Fibroblast of skin of left biceps (primary cell): Measurements from ENCODE around the gene S100A5.
A peak's percentile ranks its signal among the peaks of the same experiment; 100 is the strongest.

Experiments
- DNase-seq, 2 experiments: peaks; one replicate each; pipeline ENCODE4 v3.0.0-alpha.2; 2013; ENCODE audit warnings: low read depth in 2 of 2

S100A5 gene

DNA sequence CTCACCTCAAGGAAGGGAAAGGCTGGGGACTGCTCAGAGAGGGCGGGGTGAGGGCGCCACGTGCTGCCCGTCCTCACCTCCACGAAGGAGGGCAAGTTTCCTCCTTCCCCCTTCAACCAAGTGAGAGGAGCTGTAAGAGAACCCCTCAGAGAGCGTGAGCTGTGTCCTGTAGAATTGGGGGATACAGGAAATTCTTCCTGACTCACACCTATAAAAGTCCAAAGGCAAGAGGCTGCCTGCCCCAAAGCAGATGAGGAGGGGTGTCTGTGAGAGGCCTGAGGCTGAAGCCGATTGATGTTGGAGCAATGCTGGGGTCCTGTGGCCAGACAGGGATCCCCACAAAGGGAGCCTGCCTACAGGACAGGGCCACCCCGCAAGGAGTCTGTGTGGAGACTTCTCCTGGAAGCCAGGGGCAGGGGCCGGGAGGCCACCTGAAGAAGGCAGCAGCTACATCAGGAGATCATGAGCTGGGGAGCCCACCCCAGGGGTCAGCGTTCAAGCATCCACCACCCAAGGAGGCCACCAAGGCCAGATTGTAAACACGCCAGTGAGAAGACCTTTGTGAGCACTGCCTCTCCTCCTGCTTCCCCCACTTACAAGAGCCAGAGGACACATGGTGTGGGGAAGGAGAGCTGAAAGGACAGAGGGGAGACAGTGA lies 32.7 kb downstream of the S100A5 start:
- no peak for DNase-seq

DNA sequence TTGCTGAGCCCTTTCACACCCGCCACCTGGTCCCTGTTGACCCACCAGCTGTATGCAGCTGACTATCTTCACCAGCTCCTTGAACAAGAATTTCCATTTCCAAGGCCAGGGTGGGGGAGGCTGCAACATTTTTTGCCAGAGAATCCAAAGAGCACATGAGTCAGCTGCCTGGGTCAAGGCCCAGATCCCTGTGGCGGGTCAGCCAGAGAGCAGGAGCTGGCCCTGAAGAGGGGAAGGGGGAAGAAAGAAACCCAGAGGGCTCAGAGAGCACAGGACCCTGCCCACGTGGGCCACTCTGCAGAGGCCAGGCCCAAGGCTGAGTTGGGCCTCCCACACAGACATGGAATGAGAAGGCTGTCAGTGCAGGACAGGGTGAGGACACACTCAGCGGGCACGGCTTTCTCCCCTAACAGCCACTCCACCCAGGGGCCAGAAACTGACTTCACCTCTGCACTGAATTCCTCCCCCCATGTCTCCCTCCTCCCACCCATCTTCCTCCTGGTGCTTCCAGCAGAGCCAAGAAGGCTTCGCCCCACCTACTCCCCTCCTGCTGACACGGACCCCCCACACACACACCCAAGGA lies 33.8 kb downstream of the S100A5 start:
- DNase-seq, result peak; percentile 53 to 56

DNA sequence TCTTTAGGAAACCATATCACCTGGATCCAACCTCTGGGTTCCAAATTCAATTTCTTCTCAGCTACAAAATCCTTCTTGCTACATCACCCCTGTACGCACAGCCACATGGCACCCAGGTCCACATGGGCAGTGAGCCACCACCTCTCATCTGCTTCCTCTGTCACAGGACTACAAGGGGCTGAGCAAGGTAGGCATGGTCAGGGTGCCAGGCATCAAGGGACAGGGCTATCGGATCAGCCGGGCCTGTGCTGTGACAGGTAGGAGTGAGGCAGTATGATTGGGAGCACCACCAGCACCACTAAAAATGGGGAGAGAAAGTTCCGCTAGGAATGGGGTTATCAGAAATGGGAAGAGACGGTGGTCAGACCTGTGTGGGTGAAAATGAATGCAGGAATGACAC lies 34.3 kb downstream of the S100A5 start:
- DNase-seq, result no peak

DNA sequence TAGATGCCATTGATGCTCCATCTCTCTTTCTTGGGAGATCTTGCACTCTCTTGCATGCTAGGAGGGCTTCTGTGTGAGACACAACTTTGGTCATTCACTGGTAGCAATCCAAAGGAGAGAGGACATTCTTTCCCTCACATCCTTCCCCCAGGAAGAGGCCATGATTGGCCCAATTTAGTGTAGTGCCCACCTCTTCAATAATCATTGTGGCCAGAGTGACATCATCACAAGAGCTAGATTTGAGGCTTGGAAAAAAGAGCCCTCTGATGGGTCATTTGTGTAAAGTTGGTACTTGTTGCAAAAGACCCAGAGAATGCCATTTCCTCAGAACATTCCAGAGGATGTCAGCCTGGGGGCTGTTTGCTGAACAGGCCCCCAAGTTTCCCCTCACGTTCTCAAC lies 35.2 kb downstream of the S100A5 start:
- no peak for DNase-seq

DNA sequence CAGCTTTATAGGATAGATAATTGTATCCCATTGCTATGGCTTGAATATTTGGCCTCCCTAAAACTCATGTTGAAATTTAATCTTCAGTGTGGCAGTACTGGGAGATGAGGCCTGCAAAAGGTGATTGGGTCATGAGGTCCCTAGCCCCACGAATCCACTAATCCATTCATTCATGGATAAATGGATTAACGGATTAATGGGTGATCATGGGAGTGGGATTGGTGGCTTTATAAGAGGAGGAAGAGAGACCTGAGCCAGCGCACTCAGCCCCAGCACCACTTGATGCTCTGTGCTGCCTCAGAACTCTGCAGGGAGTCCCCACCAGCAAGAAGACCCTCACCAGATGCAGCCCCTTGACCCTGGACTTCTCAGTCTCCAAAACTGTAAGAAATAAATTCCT lies 37.0 kb downstream of the S100A5 start:
- no peak for DNase-seq

DNA sequence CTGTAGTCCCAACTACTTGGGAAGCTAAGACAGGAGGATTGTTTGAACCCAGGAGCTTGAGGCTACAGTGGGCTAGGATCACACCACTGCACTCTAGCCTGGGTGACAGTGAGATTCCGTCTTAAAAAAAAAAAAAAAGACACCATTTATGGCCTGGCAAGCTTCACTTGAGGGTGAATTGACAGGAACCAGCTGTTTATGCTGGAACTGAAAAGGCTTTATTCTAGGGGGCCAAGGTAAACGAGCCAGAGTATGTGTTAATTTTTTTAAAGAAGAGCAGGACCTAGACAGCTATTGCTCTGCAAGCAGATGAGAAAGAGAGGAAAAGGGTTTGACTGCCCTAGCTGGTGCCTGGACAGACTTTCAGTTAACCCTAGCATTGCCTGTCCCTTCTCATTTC lies 42.0 kb downstream of the S100A5 start:
- no peak for DNase-seq

DNA sequence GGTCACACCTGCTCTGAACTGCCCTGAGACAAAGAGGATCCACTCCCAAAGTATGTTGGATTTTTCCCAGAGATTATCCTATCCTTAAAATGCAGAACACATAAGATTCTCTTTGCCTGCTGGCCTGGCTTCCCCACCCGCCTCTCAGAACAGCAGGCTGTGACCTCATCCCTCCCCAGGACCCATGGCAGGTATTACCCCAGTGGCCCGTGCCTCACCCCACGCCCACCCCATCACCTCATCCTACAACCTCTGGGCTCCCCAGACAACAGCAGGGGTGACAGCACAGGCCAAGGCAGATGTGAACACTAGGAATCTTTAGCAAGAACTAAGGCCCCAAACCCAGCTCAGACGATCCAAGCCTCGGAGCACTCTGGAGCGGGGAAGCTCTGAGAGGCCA lies 45.2 kb downstream of the S100A5 start:
- DNase-seq, result no peak

DNA sequence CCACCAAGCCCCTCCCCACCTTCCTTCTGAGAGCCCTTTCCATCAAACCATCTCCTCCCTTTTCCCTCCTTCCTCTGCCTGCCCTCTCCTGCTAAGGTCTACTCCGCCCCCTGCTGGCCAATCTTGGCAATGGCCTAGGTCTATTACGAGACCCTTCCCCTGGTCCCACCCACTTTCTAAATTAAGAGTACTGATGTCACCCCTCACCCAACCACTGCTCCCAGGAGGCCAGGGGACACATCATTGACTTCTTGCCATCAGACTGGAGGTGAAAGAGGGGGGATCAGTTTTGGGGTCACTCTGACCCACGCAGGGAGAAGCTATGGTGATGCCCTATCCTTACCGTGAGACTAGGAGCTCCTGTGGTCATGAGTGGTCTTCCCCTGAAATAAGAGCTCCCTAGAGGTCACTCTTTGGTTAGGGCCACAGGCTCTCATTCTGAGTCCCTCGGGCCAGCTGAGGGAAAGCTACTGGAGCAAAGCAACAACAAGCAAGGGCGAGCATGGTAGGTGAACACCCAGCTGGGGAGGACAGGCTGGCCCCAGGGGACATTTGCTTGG lies 45.7 kb downstream of the S100A5 start:
- DNase-seq, result no peak

DNA sequence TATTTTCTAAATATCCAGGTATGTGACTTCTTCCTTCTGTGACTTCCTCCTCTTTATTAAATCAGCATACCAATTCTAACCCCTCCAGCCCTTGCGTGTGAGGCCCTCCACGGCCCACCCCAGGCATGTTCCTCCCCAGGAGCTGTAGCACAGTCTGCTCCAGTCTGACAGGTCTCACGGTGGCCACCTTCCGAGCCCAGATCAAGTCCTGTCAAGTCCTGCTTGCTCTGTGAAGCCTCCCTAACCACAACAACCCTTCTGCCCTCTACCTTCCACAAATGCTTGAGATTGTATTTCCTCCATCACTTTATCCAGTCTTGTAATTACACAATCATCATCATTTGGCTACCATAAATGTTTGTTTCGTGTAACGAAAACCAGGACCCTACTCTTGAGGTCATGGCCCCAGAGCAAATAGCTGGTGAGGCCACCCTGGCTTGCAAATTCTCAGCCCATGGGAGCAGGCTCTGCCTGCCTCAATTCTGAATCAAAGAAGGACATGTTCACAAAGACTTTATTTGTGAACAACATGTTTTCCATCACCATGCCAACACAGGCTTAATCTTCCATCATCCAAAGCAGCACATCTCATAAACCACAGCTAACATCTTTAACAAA lies 47.3 kb downstream of the S100A5 start:
- DNase-seq, result no peak

DNA sequence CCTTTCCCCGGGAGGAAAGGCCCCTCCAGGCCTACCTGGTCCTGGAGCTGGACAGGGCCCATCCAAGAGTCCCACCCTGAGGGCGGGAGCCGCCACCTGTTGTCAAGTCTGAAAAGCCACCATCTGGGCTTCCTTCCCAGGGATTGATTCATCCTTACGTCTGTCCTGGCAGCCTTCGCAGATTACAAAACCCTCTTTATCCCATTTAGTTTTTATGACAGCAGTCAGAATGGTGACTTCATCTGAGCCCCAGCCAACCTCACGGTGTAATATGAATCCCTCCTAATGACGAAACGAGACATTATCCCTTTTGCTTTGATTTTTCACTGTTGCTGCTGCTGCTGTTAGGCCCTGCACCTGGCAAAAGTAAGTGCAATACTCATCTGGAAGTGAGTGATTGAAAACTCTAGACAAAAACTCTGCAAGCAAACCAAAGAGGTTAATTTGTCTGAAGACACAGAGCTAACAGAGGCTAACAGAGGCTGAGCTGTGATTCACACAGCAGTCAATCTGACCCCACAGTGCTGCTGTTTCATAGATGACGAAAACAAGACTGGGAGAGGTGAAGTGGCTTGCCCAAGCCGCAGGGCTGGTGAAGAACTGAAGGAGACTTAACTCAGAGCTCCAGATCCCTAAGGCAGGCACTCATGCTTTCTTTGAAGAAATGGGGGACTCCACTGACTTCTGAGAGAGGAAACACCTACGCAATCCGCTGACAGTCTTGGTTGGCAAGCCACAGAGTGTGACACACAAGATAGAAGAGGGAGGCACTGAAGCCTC lies 50.3 kb downstream of the S100A5 start:
- DNase-seq, result peak; percentile 64 to 67

DNA sequence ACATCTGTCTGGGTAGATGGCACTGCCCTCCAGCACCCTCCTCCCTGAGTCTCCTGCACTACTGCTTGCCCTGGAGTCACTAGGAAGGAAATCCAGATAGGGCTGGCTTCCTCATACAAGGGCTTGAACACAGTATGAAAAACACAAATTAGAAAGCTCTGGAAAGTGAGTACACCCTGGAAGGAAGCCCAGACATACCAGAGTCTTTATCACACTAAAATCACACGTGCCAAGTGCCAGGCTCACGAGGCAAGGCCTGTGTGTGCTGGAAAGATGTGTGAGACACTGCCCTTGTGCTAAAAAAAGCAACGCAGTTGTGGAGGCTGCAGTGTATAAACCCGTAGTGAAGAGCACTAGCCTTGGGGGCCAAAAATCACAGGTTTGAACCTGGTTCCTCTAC lies 52.0 kb downstream of the S100A5 start:
- peak in 1 of 2 experiments; percentile 47 for DNase-seq

DNA sequence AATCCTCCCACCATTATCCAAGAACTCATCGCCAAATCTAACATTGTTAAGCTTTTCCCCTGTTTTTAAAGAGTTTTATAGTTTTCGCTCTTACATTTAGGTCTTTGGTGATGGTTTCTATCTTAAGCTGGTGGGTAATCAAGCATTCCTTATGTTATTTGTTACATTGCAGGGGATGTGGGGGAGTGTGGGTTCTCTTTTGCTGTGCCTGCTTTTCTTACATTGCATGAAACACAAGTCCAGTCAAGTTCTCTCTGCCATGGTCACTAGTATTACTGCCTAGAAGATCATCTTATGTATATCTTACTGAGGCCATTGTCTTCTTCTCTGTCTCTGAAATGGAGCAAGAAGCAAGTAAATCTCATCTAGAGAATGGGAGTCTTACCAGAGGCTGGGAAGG lies 53.0 kb downstream of the S100A5 start:
- no peak for DNase-seq
